Measurements from ENCODE around the gene COG5. TPM values are rescaled to one million over a fixed set of nuclear protein-coding genes. Genes with fewer than 3 reads are reported as not detected.
A peak's percentile ranks its signal among the peaks of the same experiment; 100 is the strongest.

The COG5 gene
- total and polyA plus RNA-seq, 12 donors = 4.4 to 43.8 (median 32.8) TPM

DNA sequence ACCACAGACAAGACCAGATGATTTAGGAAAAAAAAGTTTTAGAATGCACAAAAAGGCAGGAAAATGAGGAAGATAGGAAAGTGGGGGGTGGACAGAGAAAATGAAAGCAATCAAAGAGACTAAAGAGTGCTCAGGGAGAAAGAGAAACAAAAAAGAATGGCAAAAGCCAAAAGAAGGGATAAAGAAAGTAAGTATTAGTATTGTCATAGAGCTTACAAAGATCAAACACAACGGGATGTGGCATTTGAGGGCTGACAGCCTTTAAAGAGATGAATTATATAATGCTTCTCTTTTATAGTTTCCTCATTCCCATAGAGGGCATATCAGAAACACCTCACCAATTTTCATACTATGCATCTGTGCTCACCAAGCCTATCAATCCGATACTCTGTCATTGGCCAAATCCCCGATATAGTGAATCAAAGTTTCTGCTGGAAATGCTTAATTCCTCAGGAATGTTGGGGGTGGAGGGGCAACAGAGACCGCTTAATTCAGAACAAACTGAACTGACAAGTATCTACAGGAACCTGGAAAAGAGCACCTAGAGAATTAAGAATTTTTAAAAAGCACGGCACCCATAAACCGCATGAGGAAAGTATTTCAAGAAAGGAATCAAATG is 2.7 kb downstream of the COG5 start:
- 79 to 91% (median 85%) methylated on average over 6 of the region's 6 CpGs for WGBS, 4 donors
- no peak for TF ChIP-seq POLR2A (IDR thresholded peaks at IDR 0.05)
- TF ChIP-seq, protein P1, sequence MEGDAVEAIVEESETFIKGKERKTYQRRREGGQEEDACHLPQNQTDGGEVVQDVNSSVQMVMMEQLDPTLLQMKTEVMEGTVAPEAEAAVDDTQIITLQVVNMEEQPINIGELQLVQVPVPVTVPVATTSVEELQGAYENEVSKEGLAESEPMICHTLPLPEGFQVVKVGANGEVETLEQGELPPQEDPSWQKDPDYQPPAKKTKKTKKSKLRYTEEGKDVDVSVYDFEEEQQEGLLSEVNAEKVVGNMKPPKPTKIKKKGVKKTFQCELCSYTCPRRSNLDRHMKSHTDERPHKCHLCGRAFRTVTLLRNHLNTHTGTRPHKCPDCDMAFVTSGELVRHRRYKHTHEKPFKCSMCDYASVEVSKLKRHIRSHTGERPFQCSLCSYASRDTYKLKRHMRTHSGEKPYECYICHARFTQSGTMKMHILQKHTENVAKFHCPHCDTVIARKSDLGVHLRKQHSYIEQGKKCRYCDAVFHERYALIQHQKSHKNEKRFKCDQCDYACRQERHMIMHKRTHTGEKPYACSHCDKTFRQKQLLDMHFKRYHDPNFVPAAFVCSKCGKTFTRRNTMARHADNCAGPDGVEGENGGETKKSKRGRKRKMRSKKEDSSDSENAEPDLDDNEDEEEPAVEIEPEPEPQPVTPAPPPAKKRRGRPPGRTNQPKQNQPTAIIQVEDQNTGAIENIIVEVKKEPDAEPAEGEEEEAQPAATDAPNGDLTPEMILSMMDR (IDR thresholded peaks at IDR 0.05) = no peak
- Histone ChIP-seq H3K36me3 (replicated peaks in 1 of 2) (no peaks in the 10 kb centered on the region), H3K9me3 (replicated peaks in 1 of 3) (no peaks in the 10 kb centered on the region), H3K27ac (no peak overlapping the region), H3K4me3 (no peak overlapping the region), H3K4me1 (replicated peaks in 1 of 2) (peaks cover 0 to 37% of the 10 kb centered on the region in 2 donors), H3K27me3 (no peaks in the 10 kb centered on the region)
- no peak for DNase-seq
- intact Hi-C loops (cut with DNase I) = no loop called here

DNA sequence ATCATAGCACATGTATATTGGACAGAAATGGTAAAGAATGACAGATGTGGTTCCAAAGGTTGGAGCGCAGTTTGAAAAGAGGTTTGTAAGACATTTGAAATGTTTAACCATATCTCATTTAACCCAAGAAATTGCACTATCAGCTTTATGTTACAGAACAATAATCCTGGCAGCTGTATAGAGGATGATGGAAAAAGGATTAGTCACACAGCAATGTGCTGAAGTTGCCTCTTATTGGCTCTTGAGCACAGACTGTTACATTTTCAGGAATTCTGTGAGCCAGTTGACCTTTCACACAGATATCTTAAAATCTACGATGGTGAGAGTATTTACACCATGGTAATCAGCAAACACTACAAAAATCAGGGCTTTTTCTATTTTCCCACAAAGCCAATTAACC is 3.9 kb downstream of the COG5 start:
- TF ChIP-seq POLR2A (IDR thresholded peaks at IDR 0.05) = no peak
- TF ChIP-seq, protein P1 (IDR thresholded peaks at IDR 0.05) = no peak
- Histone ChIP-seq H3K9me3 (replicated peaks in 1 of 3) (no peaks in the 10 kb centered on the region), H3K27me3 (no peaks in the 10 kb centered on the region), H3K4me3 (no peak overlapping the region), H3K4me1 (replicated peaks in 1 of 2) (peaks cover 0 to 32% of the 10 kb centered on the region in 2 donors), H3K36me3 (replicated peaks in 1 of 2) (no peaks in the 10 kb centered on the region), H3K27ac (peak overlapping the region in 1 of 5 donors; percentile 39)
- WGBS, 4 donors = 59 to 62% (median 59%) methylated on average over 2 of the region's 2 CpGs
- DNase-seq = no peak
- intact Hi-C loops (cut with DNase I) = no loop called here

DNA sequence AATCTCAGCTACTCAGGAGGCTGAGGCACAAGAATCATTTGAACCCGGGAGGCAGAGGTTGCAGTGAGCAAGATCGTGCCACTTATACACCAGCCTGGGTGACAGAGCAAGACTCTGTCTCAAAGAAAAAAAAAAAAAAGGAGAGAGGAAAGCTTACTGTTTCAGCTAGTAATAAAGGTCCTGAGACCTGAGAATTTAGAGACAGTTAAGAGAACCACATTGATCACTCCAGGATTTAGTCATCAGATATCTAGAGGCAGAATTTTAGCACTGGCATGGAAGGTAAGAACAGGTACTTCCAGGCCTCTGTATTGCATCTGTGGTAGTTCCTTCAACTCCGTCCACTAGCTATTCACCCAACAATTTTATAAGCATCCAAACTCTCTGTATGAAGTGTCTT is 7.8 kb downstream of the COG5 start:
- intact Hi-C loops (cut with DNase I) = no loop called here
- H3K27ac ChIP-seq = no peak overlapping the region
- no peaks in the 10 kb centered on the region for H3K27me3 ChIP-seq

DNA sequence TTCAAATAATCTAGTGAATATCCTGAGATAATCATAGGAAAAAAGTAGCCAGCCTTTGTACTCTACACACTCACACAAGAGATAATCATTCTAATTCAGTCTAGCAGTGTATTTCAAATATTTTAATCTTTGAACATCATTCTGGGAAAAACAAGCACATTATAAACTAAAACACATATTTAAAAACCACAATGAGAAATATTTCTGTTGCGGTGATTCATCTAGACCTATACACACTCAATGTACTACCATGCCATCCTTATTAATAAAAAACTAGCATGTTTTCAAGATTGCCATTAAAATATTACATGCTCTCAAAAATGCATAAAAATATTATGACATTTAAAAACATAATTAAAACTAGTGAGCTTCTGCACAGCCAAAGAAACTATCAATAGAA is 11.8 kb downstream of the COG5 start:
- H3K27me3 ChIP-seq = no peaks in the 10 kb centered on the region
- no peaks in the 10 kb centered on the region for H3K9me3 ChIP-seq (replicated peaks in 1 of 3)
- H3K27ac ChIP-seq = no peak overlapping the region
- no peak for DNase-seq
- H3K4me3 ChIP-seq = no peak overlapping the region
- TF ChIP-seq, protein P1 (IDR thresholded peaks at IDR 0.05) = no peak
- TF ChIP-seq POLR2A (IDR thresholded peaks at IDR 0.05) = no peak
- peaks cover 0 to 4% of the 10 kb centered on the region in 2 donors for H3K4me1 ChIP-seq (replicated peaks in 1 of 2)
- intact Hi-C loops (cut with DNase I) = no loop called here
- no peaks in the 10 kb centered on the region for H3K36me3 ChIP-seq (replicated peaks in 1 of 2)
- WGBS, 4 donors = 97 to 100% (median 99%) methylated on average over 1 of the region's 1 CpG

More for the DNA sequence above, 7.8 kb downstream of the COG5 start:
- H3K36me3 ChIP-seq (replicated peaks in 1 of 2) = no peaks in the 10 kb centered on the region
- 91 to 97% (median 95%) methylated on average over 3 of the region's 3 CpGs for WGBS, 4 donors
- TF ChIP-seq, protein P1 (IDR thresholded peaks at IDR 0.05) = no peak
- no peak for TF ChIP-seq POLR2A (IDR thresholded peaks at IDR 0.05)
- H3K4me3 ChIP-seq = no peak overlapping the region
- no peak for DNase-seq
- H3K4me1 ChIP-seq (replicated peaks in 1 of 2) = peaks cover 0 to 20% of the 10 kb centered on the region in 2 donors
- no peaks in the 10 kb centered on the region for H3K9me3 ChIP-seq (replicated peaks in 1 of 3)

All from adrenal gland (tissue), 12 donors.